WTC11 (cell line): ENCODE data around the gene PDE8A. TPM values are rescaled to one million over a fixed set of nuclear protein-coding genes. Genes with fewer than 3 reads are reported as not detected.

ENCODE experiments used
- ATAC-seq: fragments of 200-7000 bp; cut with Tn5 transposase; 2 replicates; pipeline ENCODE4 v1.10.0; 2021; ENCODE audit warnings: mild to moderate bottlenecking, moderate library complexity
- CTCF ChIA-PET: fragments of 300-600 bp; sonication (Branson Sonifier 250); formaldehyde crosslinking; loops from one replicate; lab custom pipeline; 2021; ENCODE audit warnings: antibody characterized with exemption; lab: Charles Lee
- POLR2A ChIA-PET: fragments of 350-600 bp; sonication (Branson Sonifier 250); formaldehyde crosslinking; loops from one replicate; lab custom pipeline; 2021; ENCODE audit warnings: antibody characterized with exemption; lab: Charles Lee
- DNase-seq: peaks from one replicate; pipeline ENCODE4 v3.0.0; 2021; ENCODE audit warnings: low spot score
- H3K27ac Mint-ChIP-seq: 2 replicates; pipeline ENCODE4 v1.8.0; 2021; ENCODE audit warnings: mixed read lengths
- H3K27me3 Mint-ChIP-seq: 2 replicates; pipeline ENCODE4 v1.8.0; 2021; ENCODE audit warnings: low read depth, mild to moderate bottlenecking, moderate library complexity, mixed read lengths
- H3K36me3 Mint-ChIP-seq: 2 replicates; pipeline ENCODE4 v1.8.0; 2021; ENCODE audit warnings: mixed read lengths
- H3K4me1 Mint-ChIP-seq: 2 replicates; pipeline ENCODE4 v1.8.0; 2022; ENCODE audit warnings: mixed read lengths
- H3K4me3 Mint-ChIP-seq: 2 replicates; pipeline ENCODE4 v1.8.0; 2021; ENCODE audit warnings: mild to moderate bottlenecking, moderate library complexity, mixed read lengths
- H3K9me3 Mint-ChIP-seq: 2 replicates; pipeline ENCODE4 v1.8.0; 2021; ENCODE audit warnings: mixed read lengths
- FOXK1 ChIP-seq: sonication (generic); formaldehyde crosslinking; IDR thresholded peaks from 2 replicates; pipeline ENCODE4 v1.8.0; 2022; ENCODE audit warnings: mild to moderate bottlenecking, moderate library complexity, missing genetic modification reagents
- GABPB1 ChIP-seq: sonication (generic); formaldehyde crosslinking; IDR thresholded peaks from 2 replicates; pipeline ENCODE4 v1.8.1; 2023; ENCODE audit warnings: mild to moderate bottlenecking, missing genetic modification reagents
- OVOL2 ChIP-seq: fragments of 250-450 bp; sonication (Bioruptor Pico); IDR thresholded peaks from 2 replicates; pipeline ENCODE4 v1.9.0; 2021; ENCODE audit warnings: mild to moderate bottlenecking, borderline replicate concordance
- TEAD4 ChIP-seq: sonication (generic); formaldehyde crosslinking; IDR thresholded peaks from 2 replicates; pipeline ENCODE4 v1.8.0; 2022; ENCODE audit warnings: mild to moderate bottlenecking, missing genetic modification reagents
- ZNF219 ChIP-seq: sonication (generic); formaldehyde crosslinking; IDR thresholded peaks from 2 replicates; pipeline ENCODE4 v1.8.0; 2023; ENCODE audit warnings: missing genetic modification reagents, mild to moderate bottlenecking, borderline replicate concordance
- ZNF396 ChIP-seq: fragments of 250-450 bp; sonication (Bioruptor Pico); IDR thresholded peaks from 2 replicates; pipeline ENCODE4 v1.8.0; 2021; ENCODE audit warnings: mild to moderate bottlenecking, moderate library complexity, borderline replicate concordance
- total RNA-seq: library from RNA; stranded (reverse); gene quantifications from 3 replicates; pipeline ENCODE4 v1.2.3, GENCODE V29; 2021
- TF ChIP-seq, protein P1 (sequence below): sonication (generic); formaldehyde crosslinking; conservative IDR thresholded peaks from 2 replicates; pipeline ENCODE4 v1.8.1; 2023; ENCODE audit warnings: mild to moderate bottlenecking, low read depth, missing genetic modification reagents, moderate library complexity
- TF ChIP-seq, protein P2 (sequence below): sonication (generic); formaldehyde crosslinking; IDR thresholded peaks from 2 replicates; pipeline ENCODE4 v1.8.1; 2023; ENCODE audit warnings: mild to moderate bottlenecking, missing genetic modification reagents, moderate library complexity
- TF ChIP-seq, protein P3 (sequence below): sonication (generic); formaldehyde crosslinking; IDR thresholded peaks from 2 replicates; pipeline ENCODE4 v1.8.1; 2022; ENCODE audit warnings: low read depth, missing genetic modification reagents, borderline replicate concordance
- TF ChIP-seq, protein P4 (sequence below): fragments of 250-450 bp; sonication (Bioruptor Pico); IDR thresholded peaks from 2 replicates; pipeline ENCODE4 v1.9.0; 2021; ENCODE audit warnings: mild to moderate bottlenecking
- TF ChIP-seq, protein P5 (sequence below): sonication (generic); formaldehyde crosslinking; IDR thresholded peaks from 2 replicates; pipeline ENCODE4 v1.8.1; 2023; ENCODE audit warnings: mild to moderate bottlenecking, missing genetic modification reagents
- TF ChIP-seq, protein P6 (sequence below): fragments of 250-450 bp; sonication (Bioruptor Pico); IDR thresholded peaks from 2 replicates; pipeline ENCODE4 v1.9.0; 2021; ENCODE audit warnings: moderate library complexity, mild to moderate bottlenecking, inconsistent platforms, borderline replicate concordance
- TF ChIP-seq, protein P7 (sequence below): sonication (generic); formaldehyde crosslinking; IDR thresholded peaks from 2 replicates; pipeline ENCODE4 v1.8.1; 2023; ENCODE audit warnings: mild to moderate bottlenecking, missing genetic modification reagents, moderate library complexity

The PDE8A gene
- total RNA-seq, 1 experiment from 2014 or later = 13.9 TPM

DNA sequence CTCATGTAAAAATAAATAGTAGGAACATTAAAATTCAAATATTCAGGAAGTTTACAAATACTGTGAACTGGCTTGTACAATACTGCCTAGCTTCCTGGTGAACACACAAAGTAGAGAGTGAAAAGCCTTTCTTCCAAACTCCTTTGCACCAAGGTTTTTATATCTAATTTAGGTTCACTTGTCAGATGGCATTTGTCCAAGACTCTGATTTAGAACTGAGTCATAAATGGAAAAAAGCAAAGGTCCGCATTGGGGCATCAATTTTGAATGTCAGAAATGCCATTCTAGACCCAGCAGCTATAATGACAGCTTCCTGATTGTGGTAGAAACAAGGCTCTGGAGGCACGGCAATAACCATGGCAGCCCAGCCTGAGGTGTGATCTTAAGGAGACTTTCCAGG, 160.7 kb downstream of the PDE8A start (continued):
- TF ChIP-seq, protein P1, sequence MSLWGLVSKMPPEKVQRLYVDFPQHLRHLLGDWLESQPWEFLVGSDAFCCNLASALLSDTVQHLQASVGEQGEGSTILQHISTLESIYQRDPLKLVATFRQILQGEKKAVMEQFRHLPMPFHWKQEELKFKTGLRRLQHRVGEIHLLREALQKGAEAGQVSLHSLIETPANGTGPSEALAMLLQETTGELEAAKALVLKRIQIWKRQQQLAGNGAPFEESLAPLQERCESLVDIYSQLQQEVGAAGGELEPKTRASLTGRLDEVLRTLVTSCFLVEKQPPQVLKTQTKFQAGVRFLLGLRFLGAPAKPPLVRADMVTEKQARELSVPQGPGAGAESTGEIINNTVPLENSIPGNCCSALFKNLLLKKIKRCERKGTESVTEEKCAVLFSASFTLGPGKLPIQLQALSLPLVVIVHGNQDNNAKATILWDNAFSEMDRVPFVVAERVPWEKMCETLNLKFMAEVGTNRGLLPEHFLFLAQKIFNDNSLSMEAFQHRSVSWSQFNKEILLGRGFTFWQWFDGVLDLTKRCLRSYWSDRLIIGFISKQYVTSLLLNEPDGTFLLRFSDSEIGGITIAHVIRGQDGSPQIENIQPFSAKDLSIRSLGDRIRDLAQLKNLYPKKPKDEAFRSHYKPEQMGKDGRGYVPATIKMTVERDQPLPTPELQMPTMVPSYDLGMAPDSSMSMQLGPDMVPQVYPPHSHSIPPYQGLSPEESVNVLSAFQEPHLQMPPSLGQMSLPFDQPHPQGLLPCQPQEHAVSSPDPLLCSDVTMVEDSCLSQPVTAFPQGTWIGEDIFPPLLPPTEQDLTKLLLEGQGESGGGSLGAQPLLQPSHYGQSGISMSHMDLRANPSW (CRISPR knock-in tag) = no peak
- TF ChIP-seq TEAD4 = no peak
- TF ChIP-seq, protein P2, sequence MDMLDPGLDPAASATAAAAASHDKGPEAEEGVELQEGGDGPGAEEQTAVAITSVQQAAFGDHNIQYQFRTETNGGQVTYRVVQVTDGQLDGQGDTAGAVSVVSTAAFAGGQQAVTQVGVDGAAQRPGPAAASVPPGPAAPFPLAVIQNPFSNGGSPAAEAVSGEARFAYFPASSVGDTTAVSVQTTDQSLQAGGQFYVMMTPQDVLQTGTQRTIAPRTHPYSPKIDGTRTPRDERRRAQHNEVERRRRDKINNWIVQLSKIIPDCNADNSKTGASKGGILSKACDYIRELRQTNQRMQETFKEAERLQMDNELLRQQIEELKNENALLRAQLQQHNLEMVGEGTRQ (CRISPR knock-in tag) = no peak

DNA sequence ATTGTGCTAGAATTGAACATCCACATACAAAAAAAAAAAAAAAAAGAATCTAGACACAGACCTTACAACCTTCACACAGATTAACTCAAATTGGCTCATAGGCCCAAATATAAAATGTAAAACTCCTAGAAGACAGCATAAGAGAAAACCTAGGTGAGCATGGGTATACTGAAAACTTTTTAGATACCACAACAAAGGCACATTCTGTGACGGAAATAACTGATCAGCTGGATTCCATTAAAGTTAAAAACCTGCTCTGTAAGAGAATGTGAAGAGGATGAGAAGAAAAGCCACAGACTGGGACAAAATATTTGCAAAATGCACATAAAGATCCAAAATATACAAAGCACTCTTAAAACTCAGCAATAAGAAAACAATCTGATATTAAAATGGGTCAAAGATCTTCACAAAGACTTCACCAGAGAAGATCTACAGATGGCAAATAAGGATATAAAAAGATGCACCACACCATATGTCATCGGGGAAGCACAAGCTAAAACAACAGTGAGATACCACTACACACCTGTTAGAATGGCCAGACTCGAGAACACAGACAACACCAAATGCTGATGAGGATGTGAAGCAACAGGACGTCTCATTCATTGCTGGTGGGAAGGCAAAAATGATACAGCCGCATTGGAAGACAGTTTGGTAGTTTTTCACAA, 167.9 kb downstream of the PDE8A start:
- ATAC-seq (no peak), DNase-seq (no peak)
- Mint-ChIP-seq H3K36me3 (no peaks in the 10 kb centered on the region), H3K27ac (no peak overlapping the region), H3K4me3 (no peak overlapping the region), H3K4me1 (peaks cover 20% of the 10 kb centered on the region), H3K27me3 (no peaks in the 10 kb centered on the region), H3K9me3 (peaks cover under 1% of the 10 kb centered on the region; the same call in 1 of the 2 replicates)
- TF ChIP-seq ZNF396 = no peak
- TF ChIP-seq ZNF219 = no peak
- no peak for TF ChIP-seq FOXK1
- no peak for TF ChIP-seq GABPB1 (CRISPR knock-in tag)
- TF ChIP-seq, protein P3, sequence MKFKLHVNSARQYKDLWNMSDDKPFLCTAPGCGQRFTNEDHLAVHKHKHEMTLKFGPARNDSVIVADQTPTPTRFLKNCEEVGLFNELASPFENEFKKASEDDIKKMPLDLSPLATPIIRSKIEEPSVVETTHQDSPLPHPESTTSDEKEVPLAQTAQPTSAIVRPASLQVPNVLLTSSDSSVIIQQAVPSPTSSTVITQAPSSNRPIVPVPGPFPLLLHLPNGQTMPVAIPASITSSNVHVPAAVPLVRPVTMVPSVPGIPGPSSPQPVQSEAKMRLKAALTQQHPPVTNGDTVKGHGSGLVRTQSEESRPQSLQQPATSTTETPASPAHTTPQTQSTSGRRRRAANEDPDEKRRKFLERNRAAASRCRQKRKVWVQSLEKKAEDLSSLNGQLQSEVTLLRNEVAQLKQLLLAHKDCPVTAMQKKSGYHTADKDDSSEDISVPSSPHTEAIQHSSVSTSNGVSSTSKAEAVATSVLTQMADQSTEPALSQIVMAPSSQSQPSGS (CRISPR knock-in tag) = no peak
- POLR2A ChIA-PET = interaction anchor here (0.7 kb wide), 1 partner anchor 31 kb away, joined by 3 read pairs; no protein-coding TSS in a partner anchor
- CTCF ChIA-PET = interaction anchor here (1.0 to 1.4 kb wide), 2 partner anchors 19 to 194 kb away, joined by 3 to 4 read pairs; no protein-coding TSS in a partner anchor

DNA sequence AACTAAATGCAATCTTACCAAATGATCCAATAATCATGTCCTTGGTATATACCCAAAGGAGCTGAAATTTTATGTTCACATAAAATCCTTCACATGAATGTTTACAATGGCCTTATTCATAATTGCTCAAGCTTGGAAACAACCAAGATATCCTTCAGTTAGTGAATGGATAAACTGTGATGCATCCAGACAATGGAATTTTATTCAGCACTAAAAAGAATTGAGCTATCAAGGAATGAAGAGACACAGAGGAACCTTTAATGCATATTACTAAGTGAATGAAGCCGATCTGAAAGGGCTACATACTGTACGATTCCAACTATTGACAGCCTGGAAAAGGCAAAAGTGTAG, 168.4 kb downstream of the PDE8A start:
- Mint-ChIP-seq H3K27me3 (no peaks in the 10 kb centered on the region), H3K36me3 (no peaks in the 10 kb centered on the region), H3K27ac (no peak overlapping the region), H3K9me3 (no peaks in the 10 kb centered on the region), H3K4me1 (peaks cover 21% of the 10 kb centered on the region), H3K4me3 (no peak overlapping the region)
- ATAC-seq (no peak), DNase-seq (no peak)
- TF ChIP-seq, protein P4, sequence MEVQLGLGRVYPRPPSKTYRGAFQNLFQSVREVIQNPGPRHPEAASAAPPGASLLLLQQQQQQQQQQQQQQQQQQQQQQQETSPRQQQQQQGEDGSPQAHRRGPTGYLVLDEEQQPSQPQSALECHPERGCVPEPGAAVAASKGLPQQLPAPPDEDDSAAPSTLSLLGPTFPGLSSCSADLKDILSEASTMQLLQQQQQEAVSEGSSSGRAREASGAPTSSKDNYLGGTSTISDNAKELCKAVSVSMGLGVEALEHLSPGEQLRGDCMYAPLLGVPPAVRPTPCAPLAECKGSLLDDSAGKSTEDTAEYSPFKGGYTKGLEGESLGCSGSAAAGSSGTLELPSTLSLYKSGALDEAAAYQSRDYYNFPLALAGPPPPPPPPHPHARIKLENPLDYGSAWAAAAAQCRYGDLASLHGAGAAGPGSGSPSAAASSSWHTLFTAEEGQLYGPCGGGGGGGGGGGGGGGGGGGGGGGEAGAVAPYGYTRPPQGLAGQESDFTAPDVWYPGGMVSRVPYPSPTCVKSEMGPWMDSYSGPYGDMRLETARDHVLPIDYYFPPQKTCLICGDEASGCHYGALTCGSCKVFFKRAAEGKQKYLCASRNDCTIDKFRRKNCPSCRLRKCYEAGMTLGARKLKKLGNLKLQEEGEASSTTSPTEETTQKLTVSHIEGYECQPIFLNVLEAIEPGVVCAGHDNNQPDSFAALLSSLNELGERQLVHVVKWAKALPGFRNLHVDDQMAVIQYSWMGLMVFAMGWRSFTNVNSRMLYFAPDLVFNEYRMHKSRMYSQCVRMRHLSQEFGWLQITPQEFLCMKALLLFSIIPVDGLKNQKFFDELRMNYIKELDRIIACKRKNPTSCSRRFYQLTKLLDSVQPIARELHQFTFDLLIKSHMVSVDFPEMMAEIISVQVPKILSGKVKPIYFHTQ = no peak
- TF ChIP-seq, protein P5, sequence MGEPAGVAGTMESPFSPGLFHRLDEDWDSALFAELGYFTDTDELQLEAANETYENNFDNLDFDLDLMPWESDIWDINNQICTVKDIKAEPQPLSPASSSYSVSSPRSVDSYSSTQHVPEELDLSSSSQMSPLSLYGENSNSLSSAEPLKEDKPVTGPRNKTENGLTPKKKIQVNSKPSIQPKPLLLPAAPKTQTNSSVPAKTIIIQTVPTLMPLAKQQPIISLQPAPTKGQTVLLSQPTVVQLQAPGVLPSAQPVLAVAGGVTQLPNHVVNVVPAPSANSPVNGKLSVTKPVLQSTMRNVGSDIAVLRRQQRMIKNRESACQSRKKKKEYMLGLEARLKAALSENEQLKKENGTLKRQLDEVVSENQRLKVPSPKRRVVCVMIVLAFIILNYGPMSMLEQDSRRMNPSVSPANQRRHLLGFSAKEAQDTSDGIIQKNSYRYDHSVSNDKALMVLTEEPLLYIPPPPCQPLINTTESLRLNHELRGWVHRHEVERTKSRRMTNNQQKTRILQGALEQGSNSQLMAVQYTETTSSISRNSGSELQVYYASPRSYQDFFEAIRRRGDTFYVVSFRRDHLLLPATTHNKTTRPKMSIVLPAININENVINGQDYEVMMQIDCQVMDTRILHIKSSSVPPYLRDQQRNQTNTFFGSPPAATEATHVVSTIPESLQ = no peak
- no peak for TF ChIP-seq OVOL2 (CRISPR knock-in tag)
- no peak for TF ChIP-seq TEAD4
- TF ChIP-seq, protein P6, sequence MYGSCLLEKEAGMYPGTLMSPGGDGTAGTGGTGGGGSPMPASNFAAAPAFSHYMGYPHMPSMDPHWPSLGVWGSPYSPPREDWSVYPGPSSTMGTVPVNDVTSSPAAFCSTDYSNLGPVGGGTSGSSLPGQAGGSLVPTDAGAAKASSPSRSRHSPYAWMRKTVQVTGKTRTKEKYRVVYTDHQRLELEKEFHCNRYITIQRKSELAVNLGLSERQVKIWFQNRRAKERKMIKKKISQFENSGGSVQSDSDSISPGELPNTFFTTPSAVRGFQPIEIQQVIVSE (CRISPR knock-in tag) = no peak
- TF ChIP-seq, protein P7, sequence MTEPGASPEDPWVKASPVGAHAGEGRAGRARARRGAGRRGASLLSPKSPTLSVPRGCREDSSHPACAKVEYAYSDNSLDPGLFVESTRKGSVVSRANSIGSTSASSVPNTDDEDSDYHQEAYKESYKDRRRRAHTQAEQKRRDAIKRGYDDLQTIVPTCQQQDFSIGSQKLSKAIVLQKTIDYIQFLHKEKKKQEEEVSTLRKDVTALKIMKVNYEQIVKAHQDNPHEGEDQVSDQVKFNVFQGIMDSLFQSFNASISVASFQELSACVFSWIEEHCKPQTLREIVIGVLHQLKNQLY (CRISPR knock-in tag) = no peak
- ChIA-PET CTCF (interaction anchor here (3.1 kb wide), 1 partner anchor 19 kb away, joined by 24 read pairs; no protein-coding TSS in a partner anchor), POLR2A (interaction anchor here (0.5 to 0.7 kb wide), 2 partner anchors 31 to 1777 kb away, joined by 3 read pairs; no protein-coding TSS in a partner anchor)
